Measurements from ENCODE around the gene ZEB2. TPM values are rescaled to one million over a fixed set of nuclear protein-coding genes. Genes with fewer than 3 reads are reported as not detected.
A peak's percentile ranks its signal among the peaks of the same experiment; 100 is the strongest.

ZEB2 gene
- total RNA-seq, 2 donors from 2014 or later: 49.5 to 61.1 TPM

- H3K9me3 ChIP-seq (ENCODE audit: control insufficient read depth, low read length, poor library complexity, severe bottlenecking): no peaks in the 10 kb centered on the region
- ATAC-seq (no peak), DNase-seq (no peak)
- Mint-ChIP-seq H3K27ac (no peak overlapping the region), H3K27me3 (peaks cover 6% of the 10 kb centered on the region), H3K4me1 (no peaks in the 10 kb centered on the region), H3K4me3 (no peak overlapping the region), H3K36me3 (ENCODE audit: low read depth) (no peaks in the 10 kb centered on the region)
These were observed 130.0 kb downstream of the ZEB2 start for GRCh38 chr2:144389930-144390311.

- Mint-ChIP-seq H3K27ac (no peak overlapping the region), H3K4me3 (no peak overlapping the region), H3K27me3 (peaks cover 6% of the 10 kb centered on the region), H3K36me3 (ENCODE audit: low read depth) (no peaks in the 10 kb centered on the region), H3K4me1 (no peaks in the 10 kb centered on the region)
- DNase-seq (no peak), ATAC-seq (no peak)
- H3K9me3 ChIP-seq (ENCODE audit: control insufficient read depth, low read length, poor library complexity, severe bottlenecking): no peaks in the 10 kb centered on the region
These were observed 130.6 kb downstream of the ZEB2 start for GRCh38 chr2:144389151-144389929.

GRCh38 chr2:144385381-144385780 lies 134.5 kb downstream of the ZEB2 start:
- no peak overlapping the region for H3K27ac Mint-ChIP-seq
- H3K36me3 Mint-ChIP-seq (ENCODE audit: low read depth): no peaks in the 10 kb centered on the region
- no peak overlapping the region for H3K4me3 Mint-ChIP-seq
- H3K27me3 Mint-ChIP-seq: peaks cover 11% of the 10 kb centered on the region
- DNase-seq (no peak), ATAC-seq (no peak)
- H3K9me3 ChIP-seq (ENCODE audit: control insufficient read depth, low read length, poor library complexity, severe bottlenecking): no peaks in the 10 kb centered on the region
- peaks cover 7% of the 10 kb centered on the region for H3K4me1 Mint-ChIP-seq

GRCh38 chr2:144383571-144384100 lies 136.3 kb downstream of the ZEB2 start:
- H3K4me3 Mint-ChIP-seq: no peak overlapping the region
- H3K27ac Mint-ChIP-seq: no peak overlapping the region
- no peaks in the 10 kb centered on the region for H3K9me3 ChIP-seq (ENCODE audit: control insufficient read depth, low read length, poor library complexity, severe bottlenecking)
- DNase-seq: no peak
- ATAC-seq: no peak
- H3K4me1 Mint-ChIP-seq: peaks cover 7% of the 10 kb centered on the region
- H3K36me3 Mint-ChIP-seq (ENCODE audit: low read depth): no peaks in the 10 kb centered on the region
- peaks cover 20% of the 10 kb centered on the region for H3K27me3 Mint-ChIP-seq

GRCh38 chr2:144382849-144383248 lies 137.1 kb downstream of the ZEB2 start:
- no peaks in the 10 kb centered on the region for H3K9me3 ChIP-seq (ENCODE audit: control insufficient read depth, low read length, poor library complexity, severe bottlenecking)
- Mint-ChIP-seq H3K36me3 (ENCODE audit: low read depth) (no peaks in the 10 kb centered on the region), H3K4me1 (peaks cover 7% of the 10 kb centered on the region), H3K27ac (no peak overlapping the region), H3K4me3 (no peak overlapping the region), H3K27me3 (peaks cover 20% of the 10 kb centered on the region)
- DNase-seq: no peak
- peak; percentile 89 for ATAC-seq

- Mint-ChIP-seq H3K27me3 (peaks cover 20% of the 10 kb centered on the region), H3K4me3 (no peak overlapping the region), H3K4me1 (peaks cover 7% of the 10 kb centered on the region), H3K27ac (no peak overlapping the region), H3K36me3 (ENCODE audit: low read depth) (no peaks in the 10 kb centered on the region)
- no peaks in the 10 kb centered on the region for H3K9me3 ChIP-seq (ENCODE audit: control insufficient read depth, low read length, poor library complexity, severe bottlenecking)
- ATAC-seq (no peak), DNase-seq (no peak)
These were observed 138.2 kb downstream of the ZEB2 start for GRCh38 chr2:144381716-144382115.

- peaks cover 7% of the 10 kb centered on the region for H3K4me1 Mint-ChIP-seq
- no peaks in the 10 kb centered on the region for H3K9me3 ChIP-seq (ENCODE audit: control insufficient read depth, low read length, poor library complexity, severe bottlenecking)
- ATAC-seq (no peak), DNase-seq (no peak)
- peaks cover 4% of the 10 kb centered on the region for H3K36me3 Mint-ChIP-seq (ENCODE audit: low read depth)
- no peak overlapping the region for H3K4me3 Mint-ChIP-seq
- H3K27ac Mint-ChIP-seq: no peak overlapping the region
- H3K27me3 Mint-ChIP-seq: peaks cover 25% of the 10 kb centered on the region
These were observed 140.0 kb downstream of the ZEB2 start for GRCh38 chr2:144379851-144380311.

- ATAC-seq (no peak), DNase-seq (no peak)
- no peaks in the 10 kb centered on the region for H3K9me3 ChIP-seq (ENCODE audit: control insufficient read depth, low read length, poor library complexity, severe bottlenecking)
- Mint-ChIP-seq H3K36me3 (ENCODE audit: low read depth) (peaks cover 4% of the 10 kb centered on the region), H3K27ac (no peak overlapping the region), H3K4me1 (peaks cover 7% of the 10 kb centered on the region), H3K27me3 (peaks cover 35% of the 10 kb centered on the region), H3K4me3 (no peak overlapping the region)
These were observed 141.4 kb downstream of the ZEB2 start for GRCh38 chr2:144378551-144378950.

- H3K4me1 Mint-ChIP-seq: peaks cover 5% of the 10 kb centered on the region
These were observed 142.0 kb downstream of the ZEB2 start for GRCh38 chr2:144377914-144378313.

GRCh38 chr2:144376926-144377325 lies 143.0 kb downstream of the ZEB2 start:
- ATAC-seq (no peak), DNase-seq (no peak)
- Mint-ChIP-seq H3K27ac (no peak overlapping the region), H3K27me3 (peaks cover 47% of the 10 kb centered on the region), H3K4me3 (no peak overlapping the region), H3K4me1 (peaks cover 6% of the 10 kb centered on the region), H3K36me3 (ENCODE audit: low read depth) (peaks cover 4% of the 10 kb centered on the region)
- no peaks in the 10 kb centered on the region for H3K9me3 ChIP-seq (ENCODE audit: control insufficient read depth, low read length, poor library complexity, severe bottlenecking)

More at GRCh38 chr2:144377914-144378313, 142.0 kb downstream of the ZEB2 start:
- Mint-ChIP-seq H3K4me3 (no peak overlapping the region), H3K27me3 (peaks cover 38% of the 10 kb centered on the region), H3K27ac (no peak overlapping the region), H3K36me3 (ENCODE audit: low read depth) (peaks cover 4% of the 10 kb centered on the region)
- DNase-seq (no peak), ATAC-seq (no peak)
- H3K9me3 ChIP-seq (ENCODE audit: control insufficient read depth, low read length, poor library complexity, severe bottlenecking): no peaks in the 10 kb centered on the region

GRCh38 chr2:144376460-144376859 lies 143.5 kb downstream of the ZEB2 start:
- H3K27ac Mint-ChIP-seq: no peak overlapping the region
- H3K36me3 Mint-ChIP-seq (ENCODE audit: low read depth): peaks cover 4% of the 10 kb centered on the region
- no peak for DNase-seq
- ATAC-seq: no peak
- H3K9me3 ChIP-seq (ENCODE audit: control insufficient read depth, low read length, poor library complexity, severe bottlenecking): no peaks in the 10 kb centered on the region
- no peak overlapping the region for H3K4me3 Mint-ChIP-seq
- H3K27me3 Mint-ChIP-seq: peaks cover 51% of the 10 kb centered on the region
- peaks cover 2% of the 10 kb centered on the region for H3K4me1 Mint-ChIP-seq

- DNase-seq (no peak), ATAC-seq (peak; percentile 37)
- Mint-ChIP-seq H3K4me1 (peaks cover 2% of the 10 kb centered on the region), H3K27me3 (peaks cover 39% of the 10 kb centered on the region), H3K36me3 (ENCODE audit: low read depth) (peaks cover 4% of the 10 kb centered on the region), H3K4me3 (no peak overlapping the region), H3K27ac (no peak overlapping the region)
- no peaks in the 10 kb centered on the region for H3K9me3 ChIP-seq (ENCODE audit: control insufficient read depth, low read length, poor library complexity, severe bottlenecking)
These were observed 145.7 kb downstream of the ZEB2 start for GRCh38 chr2:144374163-144374661.

GRCh38 chr2:144372410-144373080 lies 147.4 kb downstream of the ZEB2 start:
- Mint-ChIP-seq H3K27me3 (peaks cover 36% of the 10 kb centered on the region), H3K4me1 (peaks cover 2% of the 10 kb centered on the region), H3K4me3 (no peak overlapping the region), H3K27ac (no peak overlapping the region), H3K36me3 (ENCODE audit: low read depth) (peaks cover 4% of the 10 kb centered on the region)
- DNase-seq: no peak
- H3K9me3 ChIP-seq (ENCODE audit: control insufficient read depth, low read length, poor library complexity, severe bottlenecking): no peaks in the 10 kb centered on the region
- ATAC-seq: no peak
